ENCODE measurements around the gene SOWAHB.

The SOWAHB gene, protein sequence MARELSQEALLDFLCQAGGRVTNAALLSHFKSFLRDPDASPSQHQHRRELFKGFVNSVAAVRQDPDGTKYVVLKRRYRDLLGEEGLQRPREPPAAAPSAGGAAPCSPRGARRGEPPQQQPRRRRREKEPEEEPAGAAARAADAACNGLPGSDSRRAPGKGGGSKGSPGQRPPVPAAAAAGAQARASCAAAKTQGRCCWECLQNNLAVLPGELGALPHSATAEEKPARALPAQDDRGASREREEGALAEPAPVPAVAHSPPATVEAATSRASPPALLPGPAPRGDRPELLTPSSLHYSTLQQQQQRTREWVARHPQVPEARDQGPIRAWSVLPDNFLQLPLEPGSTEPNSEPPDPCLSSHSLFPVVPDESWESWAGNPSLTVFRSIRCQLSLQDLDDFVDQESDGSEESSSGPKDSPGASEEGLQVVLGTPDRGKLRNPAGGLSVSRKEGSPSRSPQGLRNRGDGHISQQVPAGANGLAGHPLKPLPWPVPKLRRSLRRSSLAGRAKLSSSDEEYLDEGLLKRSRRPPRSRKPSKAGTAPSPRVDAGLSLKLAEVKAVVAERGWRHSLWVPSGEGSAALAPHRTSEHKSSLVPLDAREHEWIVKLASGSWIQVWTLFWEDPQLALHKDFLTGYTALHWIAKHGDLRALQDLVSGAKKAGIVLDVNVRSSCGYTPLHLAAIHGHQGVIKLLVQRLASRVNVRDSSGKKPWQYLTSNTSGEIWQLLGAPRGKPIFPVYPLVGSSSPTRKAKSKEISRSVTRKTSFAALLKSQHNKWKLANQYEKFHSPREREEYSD

DNA sequence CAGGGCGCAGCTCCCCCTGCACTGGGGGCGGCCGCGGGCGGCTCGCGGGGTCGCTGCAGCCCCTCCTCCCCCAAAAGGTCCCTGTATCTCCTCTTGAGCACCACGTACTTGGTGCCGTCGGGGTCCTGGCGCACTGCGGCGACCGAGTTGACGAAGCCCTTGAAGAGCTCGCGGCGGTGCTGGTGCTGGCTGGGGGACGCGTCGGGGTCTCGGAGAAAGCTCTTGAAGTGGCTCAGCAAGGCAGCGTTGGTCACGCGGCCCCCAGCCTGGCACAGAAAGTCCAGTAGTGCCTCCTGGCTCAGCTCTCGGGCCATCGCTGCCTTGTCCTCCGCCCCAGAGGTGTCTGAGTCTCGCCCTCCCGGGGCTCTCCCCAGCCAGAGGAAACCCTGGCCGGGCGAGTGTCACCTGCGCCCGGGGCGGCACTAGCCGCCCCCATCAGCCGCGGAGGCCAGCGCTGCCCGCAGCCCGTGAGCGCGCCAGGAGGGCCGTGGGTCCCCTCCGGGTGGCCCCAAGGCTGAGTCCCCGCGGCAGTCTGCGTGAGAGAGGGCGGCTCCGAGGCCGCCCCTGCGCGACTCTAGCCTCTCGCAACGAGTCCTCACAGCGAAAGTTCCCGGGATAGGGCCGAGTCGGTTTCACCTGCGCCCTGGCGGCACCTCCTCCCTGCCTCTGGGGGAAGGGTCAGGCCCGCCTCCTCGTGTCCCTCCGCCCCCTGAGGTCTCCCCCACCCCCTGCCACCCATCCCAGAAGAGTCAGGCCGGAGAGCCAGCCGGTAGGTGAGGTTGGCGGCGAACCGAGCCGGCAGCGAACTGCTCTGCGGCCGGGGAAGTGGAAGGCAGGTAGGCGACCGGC is at the start of gene SOWAHB:
Gene SOWAHB (minus strand): TSS at position 609 of the 849 bp plus-strand sequence. CDS start 295 bp downstream, at position 314.
- peak; percentile 52 for DNase-seq

DNA sequence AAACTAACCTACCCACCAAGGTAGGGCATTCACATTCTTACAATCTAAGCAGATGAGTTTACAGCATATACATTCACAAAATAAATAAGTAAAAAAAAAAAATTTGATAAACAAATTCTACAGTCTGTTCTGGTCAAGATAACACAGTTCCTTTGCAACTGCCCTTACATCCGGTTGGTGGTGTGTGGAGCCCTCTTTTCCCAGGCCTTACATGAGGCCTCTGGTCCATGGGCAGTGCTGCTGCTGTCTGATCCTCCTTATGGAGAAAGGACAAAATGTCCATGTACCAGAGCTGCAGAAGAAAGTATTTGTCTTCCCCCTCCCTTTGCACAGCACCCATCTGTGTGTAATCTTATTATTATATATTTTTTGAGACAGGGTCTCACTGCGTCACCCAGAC is 49.4 kb upstream of the SOWAHB start:
- DNase-seq = no peak

DNA sequence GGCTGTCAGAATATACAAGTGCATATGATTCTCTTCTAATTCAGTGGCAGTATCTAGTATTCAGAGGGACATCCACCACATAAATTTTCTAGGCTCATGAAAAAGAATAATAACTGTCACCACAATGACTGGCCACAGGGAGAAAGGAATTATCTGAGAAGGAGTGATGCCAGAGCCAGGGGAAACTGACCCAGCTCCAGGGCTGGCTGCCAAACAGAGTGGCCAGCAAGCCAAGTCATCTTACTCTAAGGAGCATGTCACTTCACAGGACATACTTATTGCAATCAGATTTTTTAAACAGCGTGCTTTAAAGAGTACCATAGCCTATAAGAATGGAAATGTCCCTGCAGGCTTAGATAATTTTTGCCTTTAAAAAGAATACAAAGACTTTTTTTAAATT is 45.8 kb upstream of the SOWAHB start:
- DNase-seq = no peak

DNA sequence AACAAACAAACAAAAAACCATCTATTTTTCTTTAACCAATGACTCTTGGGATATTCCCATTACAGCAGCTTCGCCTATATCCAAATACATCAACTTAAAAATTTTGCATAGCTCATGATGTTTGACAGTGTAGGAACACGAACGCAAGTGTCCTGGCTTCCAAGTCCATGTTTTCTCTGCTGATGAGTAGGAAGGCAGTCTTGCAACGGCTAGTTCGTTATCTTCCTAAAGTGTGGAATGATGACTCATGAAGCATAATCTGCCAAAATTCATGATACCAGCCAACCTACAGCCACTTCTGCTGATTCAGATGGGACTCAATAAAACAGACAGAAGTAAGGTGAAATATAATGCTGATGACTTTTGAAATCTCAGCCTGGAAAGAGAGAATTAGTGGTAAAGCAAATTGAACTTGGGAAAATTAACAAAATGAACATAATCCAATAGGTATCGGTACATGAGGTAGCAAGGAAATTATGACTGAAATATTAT is 45.2 kb upstream of the SOWAHB start:
- no peak for DNase-seq

DNA sequence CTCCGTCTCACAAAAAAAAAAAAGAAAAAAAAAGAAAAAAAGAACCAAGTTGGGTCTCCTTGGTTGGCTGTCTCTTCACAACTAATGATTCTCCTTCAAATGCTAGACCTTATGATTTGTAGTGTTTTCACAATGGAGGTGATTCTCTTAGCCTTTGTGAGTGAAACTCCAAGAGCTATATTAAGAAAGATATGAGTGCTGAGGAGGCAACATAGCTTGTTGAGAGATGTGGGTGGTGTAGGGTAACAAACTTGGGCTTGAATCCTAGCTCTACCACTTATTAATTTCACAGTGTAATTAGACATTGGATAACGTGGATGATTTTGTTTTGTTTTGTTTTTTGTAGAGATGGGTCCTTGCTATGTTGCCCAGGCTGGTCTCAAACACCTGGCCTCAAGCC is 41.2 kb upstream of the SOWAHB start:
- DNase-seq = no peak

DNA sequence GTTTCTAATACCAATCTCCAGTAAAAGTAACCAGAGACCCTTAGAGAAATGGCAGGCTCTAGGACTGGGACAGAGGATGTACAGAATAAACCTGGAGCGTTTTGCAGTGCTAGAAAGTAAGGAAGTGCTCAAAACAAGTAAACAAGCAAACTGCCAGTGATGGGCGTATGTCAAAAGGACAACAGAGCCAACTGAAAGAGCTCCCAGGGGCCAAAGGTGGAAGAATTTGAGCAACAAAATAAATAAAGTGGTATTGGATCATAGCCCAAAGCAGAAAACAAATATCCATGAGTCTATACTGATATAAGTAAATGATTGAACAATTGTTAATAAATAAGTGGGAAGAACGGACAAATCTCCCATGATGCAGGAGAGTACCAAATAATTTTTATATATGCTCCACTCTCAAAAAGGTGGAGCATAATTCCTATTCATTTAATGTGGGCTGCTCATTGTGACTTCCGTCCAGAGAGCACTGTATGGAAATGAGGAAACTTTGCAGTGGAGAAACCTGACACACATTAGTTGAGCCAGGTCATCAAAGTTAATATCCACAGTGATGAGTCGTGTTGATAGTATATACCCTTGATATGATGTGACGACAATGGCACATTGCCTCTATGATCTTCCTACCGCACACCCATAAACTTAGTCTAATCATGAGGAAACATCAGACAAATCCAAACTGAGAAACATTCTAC is 33.8 kb upstream of the SOWAHB start:
- DNase-seq = no peak

DNA sequence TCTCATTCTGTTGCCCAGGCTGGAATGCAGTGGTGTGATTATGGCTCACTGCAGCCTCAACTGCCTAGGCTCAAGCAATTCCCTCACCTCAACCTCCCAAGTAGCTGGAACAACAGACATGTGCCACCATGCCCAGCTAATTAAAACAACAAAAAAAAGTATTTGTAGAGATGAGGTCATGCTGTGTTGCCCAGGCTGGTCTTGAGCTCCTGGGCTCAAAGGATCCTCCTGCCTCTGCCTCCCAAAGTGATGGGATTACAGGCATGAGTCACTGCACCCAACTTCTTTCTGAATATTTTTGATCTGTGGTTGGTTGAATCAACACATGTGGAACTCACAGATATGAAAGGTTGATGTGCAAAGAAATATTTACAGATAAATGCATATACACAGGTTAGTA is 33.1 kb upstream of the SOWAHB start:
- no peak for DNase-seq

DNA sequence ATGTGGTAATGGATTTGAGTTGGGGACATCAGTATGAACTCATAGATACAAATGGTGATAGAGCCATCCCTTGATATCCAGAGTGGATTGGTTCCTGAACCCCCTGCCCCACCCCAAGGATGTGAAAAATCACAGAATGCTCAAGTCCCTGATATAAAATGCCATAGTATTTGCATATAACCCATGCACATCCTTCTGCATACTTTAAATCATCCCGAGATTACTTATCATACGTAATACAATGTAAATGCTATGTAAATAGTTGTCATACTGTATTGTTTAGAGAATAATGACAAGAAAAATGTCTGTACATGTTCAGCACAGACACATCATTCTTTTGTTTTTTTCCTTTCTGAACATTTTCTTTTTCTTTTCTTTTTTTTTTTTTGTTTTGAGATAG is 32.7 kb upstream of the SOWAHB start:
- DNase-seq = no peak

DNA sequence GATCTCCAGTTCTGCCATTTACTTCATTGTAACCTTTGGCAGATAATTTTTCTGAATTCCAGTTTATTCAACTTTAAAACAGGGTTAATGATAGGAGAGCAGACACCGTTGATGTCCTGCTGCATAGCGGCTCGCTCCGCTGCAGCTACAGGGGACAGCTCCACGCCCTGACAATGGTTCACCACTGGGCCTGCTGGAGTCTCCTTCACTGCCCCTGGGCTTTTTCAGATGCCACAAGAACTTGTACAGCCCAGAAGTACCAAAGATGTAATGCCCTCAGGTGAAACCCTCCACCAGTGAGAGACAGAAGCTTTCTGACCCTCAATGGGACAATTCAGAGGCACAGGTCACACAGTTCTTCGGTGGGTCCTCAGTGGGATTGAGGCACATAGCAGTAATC is 28.9 kb upstream of the SOWAHB start:
- no peak for DNase-seq

DNA sequence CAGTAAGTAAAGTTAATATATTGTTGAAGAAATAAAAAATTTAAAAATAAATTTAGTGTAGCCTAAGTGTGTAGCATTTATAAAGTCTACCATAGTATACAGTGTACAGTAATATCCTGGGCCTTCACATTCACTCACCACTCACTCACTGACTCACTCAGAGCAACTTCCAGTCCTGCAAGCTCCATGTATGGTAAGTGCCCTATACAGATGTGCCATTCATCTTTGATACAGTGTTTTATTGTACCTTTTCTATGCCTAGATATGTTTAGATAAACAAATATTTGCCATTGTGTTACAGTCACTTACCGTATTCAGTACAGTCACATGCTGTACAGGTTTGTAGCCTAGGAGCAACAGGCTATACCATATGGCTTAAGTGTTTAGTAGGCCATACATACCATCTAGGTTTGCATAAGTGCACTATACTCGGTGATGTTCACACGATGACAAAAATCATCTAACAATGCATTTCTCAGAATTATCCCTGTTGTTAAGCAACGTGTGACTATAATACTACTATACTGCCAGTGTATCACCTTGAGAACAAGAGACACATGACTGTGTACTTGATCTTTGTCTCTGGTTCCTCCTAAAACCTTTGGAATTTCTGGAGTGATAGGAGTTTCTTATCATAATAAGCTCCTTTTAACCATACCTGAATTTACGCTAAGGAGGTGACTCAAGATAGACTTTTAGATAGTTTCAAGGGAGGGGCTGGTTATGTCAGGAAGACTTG is 25.8 kb upstream of the SOWAHB start:
- DNase-seq = no peak

DNA sequence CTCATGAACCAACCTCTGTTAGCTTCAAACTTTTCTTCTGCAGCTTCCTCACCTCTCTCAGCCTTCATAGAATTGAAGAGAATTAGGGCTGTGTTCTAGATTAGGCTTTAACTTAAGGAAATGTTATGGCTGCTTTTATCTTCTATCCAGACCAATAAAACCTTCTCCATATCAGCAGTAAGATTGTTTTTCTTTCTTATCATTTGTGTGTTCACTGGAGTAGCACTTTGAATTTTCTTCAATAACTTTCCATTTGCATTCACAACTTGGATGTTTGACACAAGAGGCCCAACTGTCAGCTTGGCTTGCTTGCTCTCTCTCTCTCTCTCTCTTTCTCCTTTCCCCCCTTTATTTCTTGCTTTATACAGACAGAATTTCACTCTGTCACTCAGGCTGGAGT is 22.8 kb upstream of the SOWAHB start:
- no peak for DNase-seq

DNA sequence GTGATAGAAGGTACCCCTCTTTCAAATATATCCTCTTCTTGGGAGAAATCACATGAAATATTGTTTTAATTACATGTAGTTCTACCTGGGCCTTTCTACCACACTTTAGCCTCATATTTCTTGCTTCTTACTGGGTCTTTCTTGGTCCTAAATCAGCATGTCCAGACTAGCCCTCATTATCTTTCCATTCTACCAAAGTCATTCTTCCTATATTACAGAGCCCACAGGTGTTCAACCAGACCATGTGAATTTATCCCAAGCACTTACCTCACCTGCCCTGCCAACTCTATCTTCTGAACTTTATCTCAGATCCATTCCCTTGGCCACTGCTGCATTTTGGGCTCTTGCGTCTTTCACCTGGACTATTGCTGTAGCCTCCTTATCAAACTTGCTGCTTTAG is 11.8 kb upstream of the SOWAHB start:
- DNase-seq = no peak

DNA sequence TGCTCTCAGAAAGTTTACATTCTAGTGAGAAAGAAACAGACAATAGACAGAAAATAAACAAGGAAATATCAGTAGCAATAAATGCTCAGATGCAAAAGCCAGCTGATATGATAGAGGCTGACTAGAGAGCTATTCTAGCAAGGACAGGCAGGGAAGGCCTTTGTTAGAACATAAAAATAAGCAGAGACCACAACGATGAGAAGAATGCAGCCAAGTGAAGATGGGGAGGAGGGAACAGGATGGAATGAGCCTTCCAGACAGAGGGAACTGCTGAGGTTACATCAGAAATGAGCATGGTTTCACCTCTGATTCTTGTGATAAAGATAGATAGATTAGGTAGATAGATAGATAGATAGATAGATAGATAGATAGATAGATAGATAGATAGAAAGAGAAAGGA is 7.6 kb upstream of the SOWAHB start:
- DNase-seq = no peak

DNA sequence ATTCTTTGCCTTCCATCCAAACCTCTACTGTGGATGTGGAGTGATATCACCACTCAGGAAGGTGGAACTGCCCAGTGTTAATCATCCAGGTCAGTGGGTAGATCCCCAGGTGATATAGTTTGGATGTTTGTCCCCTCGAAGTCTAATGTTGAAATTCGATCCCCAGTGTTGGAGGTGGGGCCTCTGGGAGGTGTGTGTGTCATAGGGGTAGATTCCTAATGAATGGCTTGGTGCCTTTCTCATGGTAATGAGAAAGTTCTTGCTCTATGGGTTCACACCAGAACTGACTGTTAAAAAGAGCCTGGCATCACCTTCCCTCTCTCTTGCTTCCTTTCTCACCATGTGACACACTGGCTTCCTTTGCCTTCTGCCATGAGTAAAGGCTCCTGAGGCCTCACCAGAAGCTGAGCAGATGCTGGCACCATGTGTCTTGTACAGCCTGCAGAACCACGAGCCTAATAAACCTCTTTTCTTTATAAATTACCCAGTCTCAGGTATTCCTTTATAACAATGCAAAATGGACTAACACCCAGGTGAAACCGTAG is 6.8 kb upstream of the SOWAHB start:
- no peak for DNase-seq

DNA sequence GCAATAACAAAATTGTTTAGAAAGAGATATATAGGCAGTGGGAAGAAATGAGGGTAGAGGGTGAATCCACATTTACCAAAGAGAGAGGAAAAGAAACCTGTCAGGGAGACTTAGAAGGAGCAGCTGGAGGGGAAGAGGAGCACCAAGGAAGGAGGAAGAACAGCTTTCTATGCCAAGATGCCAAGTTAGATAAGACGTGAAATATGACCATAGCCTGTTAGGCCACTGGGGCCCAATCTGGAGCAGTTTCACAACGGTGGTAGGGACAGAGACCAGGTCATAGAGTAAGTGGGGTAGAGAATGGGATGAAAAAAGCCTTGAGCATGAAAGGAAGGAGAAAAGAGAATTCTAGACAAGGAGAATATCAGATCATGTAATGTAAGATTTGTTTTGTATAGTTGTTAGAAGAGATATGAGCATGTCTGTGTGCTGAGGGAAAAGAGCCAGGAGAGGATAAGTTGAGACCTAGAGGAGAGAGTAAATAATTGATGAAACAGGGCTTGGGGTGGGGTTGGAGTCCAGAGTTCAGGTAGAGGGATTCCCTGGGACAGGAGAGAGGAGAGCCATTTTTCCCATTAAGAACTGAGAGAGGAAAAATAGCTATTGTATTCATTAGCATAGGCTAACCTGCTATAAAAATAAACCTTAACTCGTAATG is 4.4 kb upstream of the SOWAHB start:
- DNase-seq = no peak

DNA sequence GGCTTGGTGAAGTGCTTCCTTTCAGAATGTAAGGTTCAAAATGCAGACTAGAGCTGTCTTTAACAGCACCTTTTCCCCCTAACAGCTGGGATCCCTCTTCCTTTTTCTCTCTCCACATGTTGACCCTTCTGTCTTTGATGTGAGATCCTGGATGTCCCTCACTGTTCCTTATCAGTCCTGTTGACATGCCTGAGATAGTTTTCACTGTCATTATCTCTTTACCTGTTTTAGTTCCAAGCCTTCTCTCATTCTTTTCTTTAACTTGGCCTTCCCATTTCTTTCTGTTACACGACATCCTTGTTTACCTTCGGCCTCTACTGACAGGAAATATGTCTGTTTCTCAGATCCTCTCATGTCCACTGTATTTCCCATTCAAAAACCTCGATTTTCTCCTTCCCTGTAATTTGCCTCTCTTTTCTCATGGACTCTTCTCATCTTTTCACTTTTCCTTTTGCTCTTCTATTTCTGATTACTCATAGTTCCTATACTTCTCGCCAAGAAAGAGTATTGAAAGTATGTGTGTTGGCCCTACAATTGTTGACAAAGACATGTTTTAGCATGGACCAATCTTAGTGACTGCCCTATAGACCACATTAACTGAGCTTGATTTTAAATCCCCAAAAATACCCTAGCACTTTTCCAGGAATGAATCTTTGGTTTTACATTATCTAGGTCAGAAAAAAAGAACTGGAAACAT is 1.2 kb upstream of the SOWAHB start:
- DNase-seq = no peak

DNA sequence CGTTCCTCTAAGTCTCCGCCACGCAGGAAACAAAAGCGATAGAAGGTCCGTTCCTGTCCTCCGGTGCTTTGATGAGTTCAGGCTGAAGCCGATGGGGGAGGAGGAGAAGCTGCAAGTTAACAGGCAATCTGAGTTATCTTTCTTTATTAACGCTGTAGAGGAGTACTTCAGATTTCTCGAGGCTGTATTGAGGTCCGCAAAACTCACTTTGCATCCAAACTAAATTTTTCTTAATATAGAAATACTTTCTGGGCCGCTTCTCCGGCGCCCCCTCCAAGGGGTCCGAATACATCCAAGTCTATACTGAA is 395 bp upstream of the SOWAHB start:
- DNase-seq = no peak

DNA sequence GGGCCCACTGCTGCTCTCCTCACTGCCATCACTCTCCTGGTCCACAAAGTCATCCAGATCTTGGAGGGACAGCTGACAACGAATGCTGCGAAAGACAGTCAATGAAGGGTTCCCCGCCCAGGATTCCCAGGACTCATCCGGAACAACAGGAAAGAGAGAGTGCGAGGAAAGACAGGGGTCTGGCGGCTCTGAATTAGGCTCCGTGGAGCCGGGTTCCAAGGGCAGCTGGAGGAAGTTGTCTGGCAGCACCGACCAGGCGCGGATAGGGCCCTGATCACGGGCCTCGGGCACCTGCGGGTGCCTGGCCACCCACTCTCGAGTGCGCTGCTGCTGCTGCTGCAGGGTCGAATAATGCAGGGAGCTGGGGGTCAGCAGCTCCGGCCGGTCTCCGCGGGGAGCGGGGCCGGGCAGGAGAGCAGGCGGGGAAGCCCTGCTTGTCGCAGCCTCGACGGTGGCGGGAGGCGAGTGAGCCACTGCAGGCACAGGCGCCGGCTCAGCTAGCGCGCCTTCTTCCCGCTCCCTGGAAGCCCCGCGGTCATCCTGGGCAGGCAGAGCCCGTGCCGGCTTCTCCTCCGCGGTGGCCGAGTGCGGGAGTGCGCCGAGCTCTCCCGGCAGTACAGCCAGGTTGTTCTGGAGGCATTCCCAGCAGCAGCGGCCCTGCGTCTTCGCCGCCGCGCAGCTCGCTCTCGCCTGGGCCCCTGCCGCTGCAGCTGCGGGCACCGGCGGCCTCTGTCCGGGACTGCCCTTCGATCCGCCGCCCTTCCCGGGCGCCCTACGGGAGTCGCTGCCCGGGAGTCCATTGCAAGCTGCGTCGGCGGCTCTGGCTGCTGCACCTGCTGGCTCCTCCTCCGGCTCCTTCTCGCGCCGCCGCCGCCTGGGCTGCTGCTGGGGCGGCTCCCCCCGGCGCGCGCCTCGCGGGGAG is 1.1 kb downstream of the SOWAHB start:
- DNase-seq = peak; percentile 69

DNA sequence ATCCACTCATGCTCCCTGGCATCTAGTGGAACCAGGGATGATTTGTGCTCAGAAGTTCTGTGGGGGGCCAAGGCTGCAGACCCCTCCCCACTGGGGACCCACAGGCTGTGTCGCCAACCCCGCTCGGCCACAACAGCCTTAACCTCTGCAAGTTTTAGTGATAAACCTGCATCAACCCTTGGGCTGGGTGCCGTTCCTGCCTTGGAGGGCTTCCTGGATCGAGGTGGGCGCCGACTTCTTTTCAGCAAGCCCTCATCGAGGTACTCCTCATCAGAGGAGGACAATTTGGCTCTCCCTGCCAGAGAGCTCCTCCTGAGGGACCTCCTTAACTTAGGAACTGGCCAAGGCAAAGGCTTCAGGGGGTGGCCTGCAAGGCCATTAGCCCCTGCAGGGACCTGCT is 1.9 kb downstream of the SOWAHB start:
- DNase-seq = no peak

All from NCI-H69 (cell line).